ENCODE results near the gene UGGT2.
"Not testable (repeated sequence)": the region's sequence is repeated elsewhere in the genome, so short reads cannot be mapped to it uniquely, and the experiment has no call there.

The UGGT2 gene

DNA sequence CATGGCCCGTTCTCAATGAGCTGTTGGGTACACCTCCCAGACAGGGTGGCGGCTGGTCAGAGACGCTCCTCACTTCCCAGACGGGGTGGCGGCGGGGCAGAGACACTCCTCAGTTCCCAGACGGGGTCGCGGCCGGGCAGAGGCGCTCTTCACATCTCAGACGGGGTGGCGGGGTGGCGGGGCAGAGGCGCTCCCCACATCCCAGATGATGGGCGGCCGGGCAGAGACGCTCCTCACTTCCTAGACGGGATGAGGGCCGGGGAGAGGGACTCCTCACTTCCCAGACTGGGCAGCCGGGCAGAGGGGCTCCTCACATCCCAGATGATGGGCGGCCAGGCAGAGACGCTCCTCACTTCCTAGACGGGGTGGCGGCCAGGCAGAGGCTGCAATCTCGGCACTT, 207.5 kb downstream of the UGGT2 start:
- H3K27ac Mint-ChIP-seq, H3K4me3 Mint-ChIP-seq, H3K27me3 Mint-ChIP-seq, H3K4me1 Mint-ChIP-seq, H3K36me3 Mint-ChIP-seq, H3K9me3 Mint-ChIP-seq, ATAC-seq: not testable (repeated sequence)

DNA sequence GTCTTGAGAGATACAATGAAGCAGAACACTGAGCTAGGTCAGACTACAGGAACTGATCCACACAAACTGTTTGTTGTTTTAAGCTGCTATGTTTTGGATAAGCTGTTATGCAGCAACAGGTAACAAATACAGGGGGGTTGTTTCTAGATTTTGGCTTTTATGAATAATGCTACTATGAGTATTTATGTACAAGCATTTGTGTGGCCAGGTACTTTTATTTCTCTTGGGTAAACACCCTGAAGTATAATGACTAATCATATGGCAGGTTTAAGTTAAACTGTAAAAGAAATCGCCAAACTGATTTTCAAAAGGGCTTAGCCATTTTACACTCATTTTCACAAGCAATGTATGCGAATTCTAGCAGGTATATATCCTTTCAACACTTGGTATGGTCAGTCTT, 210.3 kb downstream of the UGGT2 start:
- H3K27ac Mint-ChIP-seq = no peak overlapping the region
- no peak for ATAC-seq
- H3K4me3 Mint-ChIP-seq = no peak overlapping the region
- H3K27me3 Mint-ChIP-seq = no peaks in the 10 kb centered on the region
- H3K4me1 Mint-ChIP-seq = no peaks in the 10 kb centered on the region
- no peaks in the 10 kb centered on the region for H3K36me3 Mint-ChIP-seq
- H3K9me3 Mint-ChIP-seq = peaks cover 8% of the 10 kb centered on the region

DNA sequence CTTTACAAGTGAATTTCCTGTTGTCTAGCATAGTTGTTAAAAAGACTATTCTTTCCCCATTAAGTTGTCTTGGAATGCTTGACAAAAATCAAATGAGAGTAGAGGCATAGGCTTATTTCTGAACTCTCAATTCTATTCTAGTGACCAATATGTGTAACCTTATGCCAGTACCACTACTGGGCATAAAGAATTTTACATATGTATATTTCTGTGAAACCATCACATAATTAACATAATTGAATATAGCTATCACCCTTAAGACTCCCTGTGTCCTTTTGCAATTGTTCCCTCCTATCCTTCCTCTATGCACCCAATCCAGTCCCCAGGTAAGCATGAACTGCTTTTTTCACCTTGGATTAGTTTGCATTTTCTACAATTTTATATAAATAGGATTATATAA, 211.3 kb downstream of the UGGT2 start:
- no peak for ATAC-seq
- Mint-ChIP-seq H3K36me3 (no peaks in the 10 kb centered on the region), H3K4me1 (no peaks in the 10 kb centered on the region), H3K27me3 (no peaks in the 10 kb centered on the region), H3K9me3 (peaks cover 8% of the 10 kb centered on the region), H3K4me3 (no peak overlapping the region), H3K27ac (no peak overlapping the region)

DNA sequence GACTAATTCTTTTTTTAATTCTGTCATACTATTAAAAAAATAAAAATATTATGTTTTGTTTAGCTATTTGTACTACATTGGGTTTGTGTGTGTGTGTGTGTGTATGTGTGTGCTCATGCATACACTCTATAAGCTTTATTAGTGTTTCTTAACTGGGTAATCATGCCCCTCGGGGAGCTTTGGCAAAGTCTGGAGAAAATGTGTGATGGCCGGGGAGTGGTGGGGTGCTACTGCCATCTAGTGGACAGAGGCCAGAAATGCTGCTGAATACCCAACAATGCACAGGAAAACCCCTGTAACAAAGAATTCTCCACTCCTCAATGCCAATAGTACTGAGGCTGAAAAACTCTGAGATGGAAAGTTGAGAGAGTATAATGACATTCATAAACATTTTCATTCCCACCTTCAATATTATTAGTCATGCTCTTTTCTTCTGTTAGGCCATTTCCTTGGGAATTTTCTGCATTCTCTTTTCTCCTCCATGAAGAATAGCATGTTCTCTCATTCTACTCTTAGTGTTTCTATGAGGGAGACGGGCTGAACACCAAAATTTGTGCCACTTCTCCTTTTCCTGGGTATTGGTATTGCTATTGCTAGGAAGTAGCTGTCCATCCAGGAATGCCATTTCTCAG, 219.0 kb downstream of the UGGT2 start:
- Mint-ChIP-seq H3K36me3 (peaks cover 4% of the 10 kb centered on the region), H3K9me3 (peaks cover 11% of the 10 kb centered on the region), H3K27ac (no peak overlapping the region), H3K4me3 (no peak overlapping the region), H3K27me3 (no peaks in the 10 kb centered on the region), H3K4me1 (no peaks in the 10 kb centered on the region)
- peak; percentile 43 for ATAC-seq

DNA sequence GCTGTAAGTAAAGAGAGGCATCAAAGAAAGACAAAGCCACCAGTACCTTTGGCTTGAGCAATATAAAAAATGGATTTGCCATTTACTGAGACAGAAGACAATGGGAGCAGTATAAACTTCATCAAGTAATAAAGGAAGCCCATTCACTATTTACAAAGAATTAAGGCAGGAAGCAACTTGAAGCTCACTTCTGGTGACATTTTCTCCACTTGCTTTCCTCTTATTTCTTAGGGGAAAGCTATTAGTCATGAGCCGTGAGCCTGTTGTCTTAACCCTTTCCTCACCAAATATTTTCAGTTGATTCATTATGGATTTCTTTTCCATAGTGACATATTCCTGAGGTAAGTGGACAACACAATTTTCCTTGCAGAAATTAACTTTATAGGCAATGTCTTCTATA, 219.5 kb downstream of the UGGT2 start:
- Mint-ChIP-seq H3K9me3 (peaks cover 8% of the 10 kb centered on the region), H3K27me3 (no peaks in the 10 kb centered on the region), H3K4me3 (no peak overlapping the region), H3K4me1 (no peaks in the 10 kb centered on the region), H3K36me3 (peaks cover 9% of the 10 kb centered on the region), H3K27ac (no peak overlapping the region)
- no peak for ATAC-seq

DNA sequence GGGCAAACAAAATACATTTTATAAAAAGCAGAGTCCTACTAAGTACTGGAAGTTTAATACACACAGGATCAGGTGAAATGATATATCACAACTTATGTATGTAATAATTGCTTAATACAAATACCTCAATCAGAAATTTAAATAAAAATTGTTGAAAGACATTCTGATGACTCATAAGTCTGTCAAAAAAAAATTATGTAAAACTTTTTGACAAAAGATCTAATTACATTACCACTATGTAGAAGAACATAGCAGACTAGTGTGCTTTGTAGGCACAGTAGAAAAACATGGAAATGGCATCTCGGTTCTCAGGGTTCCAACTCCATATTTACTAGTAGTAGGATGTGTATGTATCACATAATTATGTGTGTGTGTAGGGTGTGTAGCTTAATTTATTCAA, 220.1 kb downstream of the UGGT2 start:
- Mint-ChIP-seq H3K27ac (no peak overlapping the region), H3K9me3 (peaks cover 5% of the 10 kb centered on the region), H3K4me1 (no peaks in the 10 kb centered on the region), H3K4me3 (no peak overlapping the region), H3K27me3 (no peaks in the 10 kb centered on the region), H3K36me3 (peaks cover 15% of the 10 kb centered on the region)
- no peak for ATAC-seq

DNA sequence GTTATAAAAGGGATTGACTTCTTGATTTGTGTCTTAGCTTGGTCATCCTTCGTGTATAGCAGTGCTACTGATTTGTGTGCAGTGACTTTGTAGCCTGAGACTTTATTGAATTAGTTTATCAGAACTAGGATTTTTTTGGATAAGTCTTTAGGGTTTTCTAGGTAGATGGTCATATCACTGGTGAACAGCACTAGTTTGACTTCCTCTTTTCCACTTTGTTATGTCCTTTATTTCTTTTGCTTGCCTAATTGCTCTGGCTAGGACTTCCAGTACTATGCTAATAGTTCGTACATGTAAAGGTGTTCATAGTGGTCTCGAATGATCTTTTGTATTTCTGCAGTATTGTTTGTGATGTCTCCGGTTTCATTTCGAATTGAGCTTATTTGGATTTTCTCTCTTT, 230.9 kb downstream of the UGGT2 start:
- Mint-ChIP-seq H3K27me3 (peaks cover 9% of the 10 kb centered on the region), H3K9me3 (peaks cover 5% of the 10 kb centered on the region), H3K4me1 (no peaks in the 10 kb centered on the region), H3K36me3 (peaks cover 5% of the 10 kb centered on the region), H3K27ac (no peak overlapping the region), H3K4me3 (no peak overlapping the region)
- no peak for ATAC-seq

DNA sequence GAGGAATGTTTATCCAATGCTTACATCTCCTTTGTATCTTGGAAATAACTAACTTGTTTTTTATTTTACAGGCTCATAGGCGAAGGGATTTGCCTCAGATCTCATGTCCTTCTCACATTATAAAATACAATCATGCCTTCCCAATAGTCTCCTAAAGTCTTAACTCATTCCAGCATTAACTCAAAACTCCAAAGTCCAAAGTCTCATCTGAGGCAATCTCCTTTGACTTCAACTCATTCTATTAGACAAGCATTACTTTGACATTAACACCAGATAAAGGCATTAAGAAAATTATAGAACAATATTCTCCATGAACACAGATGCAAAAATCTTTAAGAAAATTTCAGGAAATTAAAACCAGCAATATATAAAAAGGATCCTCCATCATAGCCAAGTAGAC, 238.7 kb downstream of the UGGT2 start:
- no peak for ATAC-seq
- peaks cover 8% of the 10 kb centered on the region for H3K36me3 Mint-ChIP-seq
- H3K4me1 Mint-ChIP-seq = no peaks in the 10 kb centered on the region
- H3K27ac Mint-ChIP-seq = no peak overlapping the region
- peaks cover 11% of the 10 kb centered on the region for H3K9me3 Mint-ChIP-seq
- H3K27me3 Mint-ChIP-seq = no peaks in the 10 kb centered on the region
- no peak overlapping the region for H3K4me3 Mint-ChIP-seq

DNA sequence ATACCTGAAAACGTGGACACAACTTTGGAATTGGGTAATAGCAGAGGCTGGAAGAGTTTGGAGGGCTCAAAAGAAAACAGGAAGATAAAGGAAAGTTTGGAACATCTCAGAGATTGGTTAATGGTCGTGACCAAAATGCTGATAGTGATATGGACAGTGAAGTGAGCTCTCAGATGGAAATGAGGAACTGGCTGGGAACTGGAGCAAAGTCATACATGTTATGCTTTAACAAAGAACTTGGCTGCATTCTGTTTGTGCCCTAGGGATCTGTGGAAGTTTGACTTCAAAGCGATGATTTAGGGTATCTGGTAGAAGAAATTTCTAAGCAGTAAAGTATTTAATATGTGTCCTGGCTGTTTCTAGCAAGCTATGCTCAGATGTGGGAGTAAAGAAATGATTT, 240.1 kb downstream of the UGGT2 start:
- no peak for ATAC-seq
- H3K27ac Mint-ChIP-seq = no peak overlapping the region
- peaks cover 12% of the 10 kb centered on the region for H3K36me3 Mint-ChIP-seq
- H3K27me3 Mint-ChIP-seq = no peaks in the 10 kb centered on the region
- no peaks in the 10 kb centered on the region for H3K4me1 Mint-ChIP-seq
- peaks cover 14% of the 10 kb centered on the region for H3K9me3 Mint-ChIP-seq
- no peak overlapping the region for H3K4me3 Mint-ChIP-seq

DNA sequence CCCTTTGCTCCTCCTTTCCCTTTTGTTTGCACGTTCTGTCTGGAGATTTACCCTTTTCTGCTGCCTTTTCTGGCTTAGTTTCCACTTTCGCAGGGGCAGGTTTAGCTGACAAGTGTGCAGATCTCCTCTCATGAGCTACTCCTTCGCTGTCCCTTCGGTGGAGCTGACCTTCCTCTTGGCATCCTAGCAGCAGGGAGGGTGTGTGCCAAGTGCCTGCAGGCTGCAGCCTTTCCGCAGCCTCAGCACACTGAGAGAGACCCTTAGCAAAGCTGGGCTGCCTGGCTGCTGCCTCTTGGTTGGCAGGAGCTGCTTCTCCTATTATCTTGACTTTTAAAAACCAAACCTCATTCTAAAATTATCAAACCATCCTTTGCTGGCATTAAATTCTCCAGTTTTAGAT, 243.8 kb downstream of the UGGT2 start:
- no peaks in the 10 kb centered on the region for H3K4me1 Mint-ChIP-seq
- no peak overlapping the region for H3K4me3 Mint-ChIP-seq
- H3K27me3 Mint-ChIP-seq = no peaks in the 10 kb centered on the region
- H3K27ac Mint-ChIP-seq = no peak overlapping the region
- no peak for ATAC-seq
- H3K9me3 Mint-ChIP-seq = peaks cover 20% of the 10 kb centered on the region
- H3K36me3 Mint-ChIP-seq = peaks cover 18% of the 10 kb centered on the region

DNA sequence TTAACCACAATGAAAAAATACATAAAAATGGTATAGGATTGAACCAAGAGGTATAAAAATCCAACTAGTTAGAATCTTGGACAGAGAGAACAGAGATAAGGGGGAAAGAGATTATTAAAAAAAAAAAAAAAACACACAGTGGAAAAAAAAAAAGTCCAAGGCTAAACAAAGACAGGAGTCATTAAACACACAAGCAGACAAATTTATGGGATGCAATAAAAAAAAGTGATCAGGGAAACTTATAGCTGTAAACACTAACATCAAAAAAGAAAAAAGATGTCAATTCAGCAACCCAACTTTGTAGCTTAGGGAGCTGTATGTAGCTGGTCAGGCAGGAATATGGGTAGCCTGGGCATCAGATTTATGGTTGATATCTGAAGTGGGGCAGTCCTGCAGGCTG, 247.3 kb downstream of the UGGT2 start:
- Mint-ChIP-seq H3K27ac (no peak overlapping the region), H3K4me3 (no peak overlapping the region), H3K36me3 (peaks cover 11% of the 10 kb centered on the region), H3K9me3 (peaks cover 14% of the 10 kb centered on the region), H3K27me3 (peaks cover 10% of the 10 kb centered on the region), H3K4me1 (no peaks in the 10 kb centered on the region)
- no peak for ATAC-seq

DNA sequence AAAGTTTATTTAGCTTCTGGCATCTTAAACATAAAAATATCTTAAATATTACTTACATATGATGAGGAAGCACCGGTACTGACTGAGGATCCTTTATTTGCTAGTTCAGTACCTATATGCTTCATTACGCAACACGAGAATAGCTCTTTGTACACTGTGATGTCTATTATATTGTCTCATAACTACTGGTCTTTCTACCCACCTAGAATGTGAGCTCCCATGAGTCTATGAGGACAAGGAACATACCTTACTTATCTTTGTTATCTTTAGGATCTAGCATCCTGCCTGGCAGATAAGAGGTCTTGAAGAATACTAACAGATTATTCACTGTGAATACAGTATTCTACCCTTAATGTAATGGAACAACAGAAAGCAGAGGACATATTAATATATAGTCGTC, 251.4 kb downstream of the UGGT2 start:
- Mint-ChIP-seq H3K4me3 (no peak overlapping the region), H3K9me3 (peaks cover 10% of the 10 kb centered on the region), H3K36me3 (peaks cover 5% of the 10 kb centered on the region), H3K27me3 (peaks cover 10% of the 10 kb centered on the region), H3K27ac (no peak overlapping the region), H3K4me1 (no peaks in the 10 kb centered on the region)
- no peak for ATAC-seq

DNA sequence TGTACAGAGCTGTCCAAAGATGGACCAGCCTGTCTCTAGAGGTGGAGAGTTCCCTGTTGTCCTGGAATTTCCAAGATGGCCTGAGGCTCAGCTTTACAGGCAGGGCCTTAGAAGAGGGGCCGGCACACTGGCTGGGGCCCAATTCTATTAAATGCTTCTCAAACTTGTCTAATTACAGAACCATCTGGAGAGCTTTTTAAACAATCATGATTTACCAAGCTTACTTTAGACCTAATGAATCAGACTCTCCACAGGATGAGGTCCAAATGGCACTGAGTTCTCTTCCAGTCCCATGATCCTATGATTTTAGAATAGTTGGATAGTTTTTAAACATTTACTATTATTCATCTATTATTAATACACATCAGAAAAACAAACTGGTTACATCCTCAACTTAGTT, 252.8 kb downstream of the UGGT2 start:
- H3K4me1 Mint-ChIP-seq = no peaks in the 10 kb centered on the region
- no peak overlapping the region for H3K27ac Mint-ChIP-seq
- no peaks in the 10 kb centered on the region for H3K36me3 Mint-ChIP-seq
- peaks cover 4% of the 10 kb centered on the region for H3K9me3 Mint-ChIP-seq
- no peak for ATAC-seq
- H3K27me3 Mint-ChIP-seq = peaks cover 10% of the 10 kb centered on the region
- no peak overlapping the region for H3K4me3 Mint-ChIP-seq

DNA sequence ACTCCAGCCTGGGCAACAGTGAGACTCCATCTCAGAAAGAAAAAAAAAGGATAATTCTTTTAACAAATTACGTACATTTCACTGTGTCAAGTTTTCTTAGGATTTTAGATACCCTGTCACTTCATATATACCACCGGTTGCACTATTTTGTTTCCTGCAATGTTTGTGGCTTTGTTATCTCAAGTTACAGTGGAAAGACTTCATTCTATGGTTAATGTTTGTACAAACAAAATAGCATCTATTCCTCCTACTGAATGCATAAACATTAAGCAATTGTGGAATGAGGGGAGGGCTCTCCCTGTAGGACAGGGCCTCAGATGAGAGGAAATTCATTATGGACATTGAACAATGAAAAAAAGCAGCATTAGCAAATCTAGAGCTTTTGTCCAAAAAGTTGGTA, 256.2 kb downstream of the UGGT2 start:
- H3K4me3 Mint-ChIP-seq = no peak overlapping the region
- no peak for ATAC-seq
- peaks cover 23% of the 10 kb centered on the region for H3K36me3 Mint-ChIP-seq
- H3K4me1 Mint-ChIP-seq = no peaks in the 10 kb centered on the region
- no peaks in the 10 kb centered on the region for H3K9me3 Mint-ChIP-seq
- H3K27ac Mint-ChIP-seq = no peak overlapping the region
- no peaks in the 10 kb centered on the region for H3K27me3 Mint-ChIP-seq

DNA sequence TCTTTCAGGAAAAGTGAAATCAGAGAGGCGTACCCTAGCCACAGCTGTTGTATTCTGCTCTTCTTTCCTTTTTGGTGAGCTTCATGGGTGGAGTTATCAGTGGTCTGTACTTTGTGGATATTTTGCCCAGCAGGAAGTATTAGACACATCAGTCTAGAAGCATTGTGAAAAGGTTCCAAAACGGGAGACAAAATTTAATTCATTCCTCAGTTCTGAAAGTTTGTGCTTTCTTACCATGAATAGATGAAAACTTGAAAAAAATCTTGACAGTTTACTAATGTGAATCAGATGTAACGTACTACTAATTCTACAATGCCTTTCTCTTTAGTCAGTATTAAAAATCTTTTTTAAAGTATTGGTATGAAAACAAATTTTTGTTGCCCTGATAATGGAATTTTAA, 259.4 kb downstream of the UGGT2 start:
- no peak overlapping the region for H3K27ac Mint-ChIP-seq
- no peaks in the 10 kb centered on the region for H3K27me3 Mint-ChIP-seq
- H3K9me3 Mint-ChIP-seq = no peaks in the 10 kb centered on the region
- H3K4me3 Mint-ChIP-seq = no peak overlapping the region
- ATAC-seq = no peak
- H3K36me3 Mint-ChIP-seq = peaks cover 48% of the 10 kb centered on the region
- H3K4me1 Mint-ChIP-seq = no peaks in the 10 kb centered on the region

DNA sequence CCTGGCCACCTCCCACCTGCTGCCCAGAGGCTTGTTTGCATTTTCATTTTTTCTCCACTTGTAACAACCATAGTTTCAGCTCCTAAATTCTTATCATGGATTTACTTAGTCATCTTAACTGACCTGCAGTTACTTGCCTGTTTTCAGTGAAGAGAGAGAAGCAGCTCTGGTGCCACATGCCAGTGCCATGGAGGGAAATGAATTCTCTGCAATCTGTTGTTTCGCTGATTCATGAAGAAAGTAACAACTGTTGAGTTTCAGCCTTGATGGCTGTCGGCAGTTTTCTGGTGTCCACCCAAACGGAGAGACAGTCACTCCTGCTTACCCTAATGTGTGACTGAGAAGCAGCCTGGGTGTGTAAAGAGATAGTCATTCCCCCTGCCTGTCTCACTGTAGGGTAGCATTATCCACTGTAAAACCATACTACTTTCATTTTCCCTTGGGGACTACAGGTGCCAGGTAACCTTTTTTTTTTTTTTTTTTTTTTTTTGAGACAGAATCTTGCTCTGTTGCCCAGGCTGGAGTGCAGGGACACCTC, 260.1 kb downstream of the UGGT2 start:
- Mint-ChIP-seq H3K4me3 (no peak overlapping the region), H3K36me3 (peaks cover 55% of the 10 kb centered on the region), H3K9me3 (no peaks in the 10 kb centered on the region), H3K27ac (no peak overlapping the region), H3K4me1 (no peaks in the 10 kb centered on the region), H3K27me3 (no peaks in the 10 kb centered on the region)
- ATAC-seq = no peak

Data from stimulated activated memory B cell treated with anti-CD40 and anti-IgM and Interleukin-4, amounts not matched to agents 10 μg/mL and 1 μg/mL and 100 μg/mL, for 72 hours (primary cell).